Spleen (tissue), 11 donors: ENCODE measurements around the gene BRD3OS. TPM values are rescaled to one million over a fixed set of nuclear protein-coding genes. Genes with fewer than 3 reads are reported as not detected.

Source experiments
- DNase-seq: peaks from one replicate; pipeline ENCODE4 v3.0.0-alpha.2; 2020
- H3K27ac ChIP-seq, 8 donors: fragments of 200-600 bp; sonication (generic) in 7 of 8; 1 replicate in 4 of 8; 2 replicates in 4 of 8; pipeline versions ENCODE4 v1.5.0 to v1.8.0; 2016 to 2021; ENCODE audit warnings: inconsistent platforms in 4 of 8, mild to moderate bottlenecking in 4 of 8, moderate library complexity in 1 of 8
- H3K27me3 ChIP-seq, 7 donors: fragments of 200-600 bp; sonication (generic) in 6 of 7; replicated peaks in 1 of 7; 1 replicate in 4 of 7; 2 replicates in 3 of 7; pipeline versions ENCODE4 v1.5.0 to v1.8.0; 2016 to 2021; ENCODE audit warnings: inconsistent platforms in 3 of 7, mild to moderate bottlenecking in 1 of 7
- H3K36me3 ChIP-seq, 6 donors: fragments of 200-600 bp; sonication (generic) in 5 of 6; 1 replicate in 4 of 6; 2 replicates in 2 of 6; pipeline versions ENCODE4 v1.5.0 to v1.8.0; 2016 to 2021; ENCODE audit warnings: inconsistent platforms in 2 of 6
- H3K4me1 ChIP-seq, 6 donors: fragments of 200-600 bp; sonication (generic) in 5 of 6; 1 replicate in 3 of 6; 2 replicates in 3 of 6; pipeline versions ENCODE4 v1.5.0 to v1.8.0; 2016 to 2021; ENCODE audit warnings: inconsistent platforms in 3 of 6
- H3K4me3 ChIP-seq, 8 donors: fragments of 200-600 bp; sonication (generic) in 7 of 8; 1 replicate in 4 of 8; 2 replicates in 4 of 8; pipeline versions ENCODE4 v1.5.0 to v1.8.0; 2016 to 2021; ENCODE audit warnings: inconsistent platforms in 4 of 8, mild to moderate bottlenecking in 4 of 8, moderate library complexity in 2 of 8
- H3K9me3 ChIP-seq, 8 donors: fragments of 200-600 bp; sonication (generic) in 7 of 8; 1 replicate in 4 of 8; 2 replicates in 4 of 8; pipeline versions ENCODE4 v1.5.0 to v1.8.0; 2016 to 2021; ENCODE audit warnings: inconsistent platforms in 4 of 8
- CTCF ChIP-seq, 11 experiments: fragments of 200-600 bp in 7 of 11; fragments of 450-650 bp in 4 of 11; sonication (generic) in 4 of 11; IDR thresholded peaks in 8 of 11; conservative IDR thresholded peaks in 3 of 11; 1 replicate in 7 of 11; 2 replicates in 4 of 11; pipeline versions ENCODE4 v1.4.0 to v1.8.0; 2016 to 2021; ENCODE audit warnings: antibody characterized with exemption in 11 of 11, inconsistent platforms in 4 of 11, mild to moderate bottlenecking in 1 of 11
- POLR2A ChIP-seq, 3 donors: fragments of 450-650 bp; IDR thresholded peaks; one replicate each; pipeline ENCODE4 v1.5.1; 2017; ENCODE audit warnings: antibody characterized with exemption in 3 of 3, mild to moderate bottlenecking in 1 of 3
- POLR2AphosphoS5 ChIP-seq, 3 donors: sonication (generic); formaldehyde crosslinking; IDR thresholded peaks; one replicate each; pipeline ENCODE4 v1.5.1; 2017; ENCODE audit warnings: antibody characterized with exemption in 3 of 3
- WGBS, 5 donors: extraction: QIAGEN DNeasy Blood & Tissue Kit in 3 of 5; methylation state at CpG; one replicate each; pipeline versions ENCODE4 v1.1.5 to v1.1.7; 2013 to 2018; 5-methylcytosine and 5-hydroxymethylcytosine counted together
- intact Hi-C: fragments of 100-400 bp; cut with DNase I; formaldehyde crosslinking; loops from one replicate; pipeline ENCODE4 v1.15.0; 2023; ENCODE audit warnings: low total_unique reads
- polyA plus RNA-seq, 3 donors: library from polyadenylated mRNA; stranded (reverse); fragments of 200-250 nt; gene quantifications; one replicate each; pipeline ENCODE4 v1.2.1, GENCODE V29; 2013
- total RNA-seq, 7 donors: library from RNA; depleted of rRNA in 3 of 7; stranded (reverse); fragments of >200 nt in 3 of 7; fragmentation: NEBNext Ultra II Directional in 4 of 7; extraction: Animal tissue kit (Norgen Biotek cat#: 25700) in 4 of 7; gene quantifications; one replicate each; pipeline versions ENCODE4 v1.1.0 to v1.2.1, GENCODE V29; 2016 to 2021
- donor health status: healthy with polysubstance abuse.
- donor health status: DM: no; HTN: no; CAD: no; lungs with moderate emphysema.
- donor health status: DM: no; HTN: no; CAD: no.
- donor health status: Bipolar disorder and iron deficiency.
- donor health status: healthy.
- donor health status: DM: no; HTN: no; CAD: no.
- donor health status: DM: yes; HTN: yes; CAD: no.

Gene BRD3OS
- total and polyA plus RNA-seq, 10 donors: 6.9 to 13.2 (median 10.7) TPM

- H3K27me3 ChIP-seq: peaks cover 0 to 17% (median 8%) of the 10 kb centered on the region in 7 donors
- peaks cover 26 to 74% (median 67%) of the 10 kb centered on the region in 6 donors for H3K4me1 ChIP-seq
- peak overlapping the region; percentile 55 to 94 (median 70) for H3K4me3 ChIP-seq
- peak overlapping the region; percentile 54 to 100 (median 84) for H3K27ac ChIP-seq
- peaks cover 0 to 10% (median 0%) of the 10 kb centered on the region in 6 donors for H3K36me3 ChIP-seq
- peak in 1 of 3 donors; percentile 33 for TF ChIP-seq POLR2A (IDR thresholded peaks at IDR 0.05)
- TF ChIP-seq CTCF (IDR thresholded peaks at IDR 0.05 in 8 of 11, conservative IDR thresholded peaks at IDR 0.05 in 3 of 11): no peak
- peak; percentile 73 to 81 (median 77) for TF ChIP-seq POLR2AphosphoS5 (IDR thresholded peaks at IDR 0.05)
- no peaks in the 10 kb centered on the region for H3K9me3 ChIP-seq
- intact Hi-C loops: loop anchor here (10.0 kb wide), 1 partner anchor 69 kb away; the partner anchor contains the start of gene WDR5
- 3 to 8% (median 6%) methylated on average over 28 of the region's 28 CpGs for WGBS, 5 donors
- DNase-seq: peak; percentile 91
These were observed 40.5 kb downstream of the BRD3OS start for GRCh38 chr9:134065612-134066419.

GRCh38 chr9:134066526-134066912, 41.2 kb downstream of the BRD3OS start:
- Histone ChIP-seq H3K4me1 (peaks cover 21 to 67% (median 60%) of the 10 kb centered on the region in 6 donors), H3K27me3 (peaks cover 0 to 24% (median 8%) of the 10 kb centered on the region in 7 donors), H3K27ac (peak overlapping the region; percentile 54 to 100 (median 84)), H3K36me3 (peaks cover 0 to 10% (median 0%) of the 10 kb centered on the region in 6 donors), H3K4me3 (peak overlapping the region; percentile 55 to 94 (median 70)), H3K9me3 (no peaks in the 10 kb centered on the region)
- no peak for TF ChIP-seq POLR2A (IDR thresholded peaks at IDR 0.05)
- no peak for TF ChIP-seq POLR2AphosphoS5 (IDR thresholded peaks at IDR 0.05)
- no peak for TF ChIP-seq CTCF (IDR thresholded peaks at IDR 0.05 in 8 of 11, conservative IDR thresholded peaks at IDR 0.05 in 3 of 11)
- no peak for DNase-seq
- intact Hi-C loops: loop anchor here (10.0 kb wide), 1 partner anchor 68 kb away; the partner anchor contains the start of gene WDR5
- 0 to 2% (median 1%) methylated on average over 9 of the region's 9 CpGs for WGBS, 5 donors

GRCh38 chr9:134066913-134067851, 41.9 kb downstream of the BRD3OS start:
- H3K4me1 ChIP-seq: peaks cover 15 to 60% (median 54%) of the 10 kb centered on the region in 6 donors
- H3K4me3 ChIP-seq: peak overlapping the region; percentile 55 to 94 (median 70)
- H3K36me3 ChIP-seq: peaks cover 0 to 10% (median 0%) of the 10 kb centered on the region in 6 donors
- TF ChIP-seq POLR2AphosphoS5 (IDR thresholded peaks at IDR 0.05): peak in 1 of 3 donors; percentile 7
- TF ChIP-seq POLR2A (IDR thresholded peaks at IDR 0.05): no peak
- peaks cover 0 to 30% (median 8%) of the 10 kb centered on the region in 7 donors for H3K27me3 ChIP-seq
- intact Hi-C loops: loop anchor here (10.0 kb wide), 1 partner anchor 68 kb away; the partner anchor contains the start of gene WDR5
- peak; percentile 89 for DNase-seq
- H3K9me3 ChIP-seq: no peaks in the 10 kb centered on the region
- peak overlapping the region; percentile 54 to 100 (median 84) for H3K27ac ChIP-seq
- 0 to 1% (median 0%) methylated on average over 49 to 125 of the region's 126 CpGs for WGBS, 5 donors
